Esophagus squamous epithelium (tissue), 4 donors: ENCODE results near the gene SIGLEC9.

Experiments
- CTCF ChIP-seq, 6 experiments: fragments of 450-650 bp in 4 of 6; fragments of 200-600 bp in 2 of 6; sonication (generic) in 2 of 6; IDR thresholded peaks; one replicate each; pipeline ENCODE4 v1.5.1; 2016 to 2019; ENCODE audit warnings: antibody characterized with exemption in 6 of 6, mild to moderate bottlenecking in 4 of 6, moderate library complexity in 4 of 6
- POLR2A ChIP-seq, 4 donors: fragments of 450-650 bp; IDR thresholded peaks; one replicate each; pipeline ENCODE4 v1.6.1; 2017; ENCODE audit warnings: antibody characterized with exemption in 4 of 4, mild to moderate bottlenecking in 4 of 4, moderate library complexity in 3 of 4

- TF ChIP-seq CTCF (IDR thresholded peaks at IDR 0.05) (no peak), POLR2A (IDR thresholded peaks at IDR 0.05) (no peak)
These were observed 44.0 kb downstream of the SIGLEC9 start for GRCh38 chr19:51168564-51169282.
